ENCODE measurements around the gene TXNDC17. TPM values are rescaled to one million over a fixed set of nuclear protein-coding genes. Genes with fewer than 3 reads are reported as not detected.
"Not testable (repeated sequence)": the region's sequence is repeated elsewhere in the genome, so short reads cannot be mapped to it uniquely, and the experiment has no call there.

TXNDC17 gene
- total RNA-seq, 3 donors from 2014 or later = 52.2 to 115 (median 106) TPM

- no peaks in the 10 kb centered on the region for H3K9me3 ChIP-seq
- intact Hi-C loops (cut with DNase I, micrococcal nuclease) = no loop called here
- H3K4me3 ChIP-seq = no peak overlapping the region
- ATAC-seq = no peak
- DNase-seq = no peak
- no peak for TF ChIP-seq CTCF (IDR thresholded peaks at IDR 0.05)
- no peaks in the 10 kb centered on the region for H3K4me1 ChIP-seq (ENCODE audit: low read depth)
- H3K36me3 ChIP-seq (ENCODE audit: low read depth) = no peaks in the 10 kb centered on the region
These were observed 45.2 kb downstream of the TXNDC17 start for GRCh38 chr17:6686026-6686425.

- intact Hi-C loops (cut with DNase I, micrococcal nuclease) = no loop called here
- H3K36me3 ChIP-seq (ENCODE audit: low read depth) = no peaks in the 10 kb centered on the region
- no peak for DNase-seq
- no peak for ATAC-seq
- TF ChIP-seq CTCF (IDR thresholded peaks at IDR 0.05) = no peak
- no peak overlapping the region for H3K4me3 ChIP-seq
- H3K9me3 ChIP-seq = no peaks in the 10 kb centered on the region
- no peaks in the 10 kb centered on the region for H3K4me1 ChIP-seq (ENCODE audit: low read depth)
These were observed 48.1 kb downstream of the TXNDC17 start for GRCh38 chr17:6688944-6689343.

GRCh38 chr17:6690641-6691040 lies 49.8 kb downstream of the TXNDC17 start:
- no peak for ATAC-seq
- intact Hi-C loops (cut with DNase I, micrococcal nuclease) = no loop called here
- no peaks in the 10 kb centered on the region for H3K9me3 ChIP-seq
- H3K36me3 ChIP-seq (ENCODE audit: low read depth) = no peaks in the 10 kb centered on the region
- H3K4me3 ChIP-seq = no peak overlapping the region
- no peak for TF ChIP-seq CTCF (IDR thresholded peaks at IDR 0.05)
- no peaks in the 10 kb centered on the region for H3K4me1 ChIP-seq (ENCODE audit: low read depth)
- no peak for DNase-seq

- H3K9me3 ChIP-seq = no peaks in the 10 kb centered on the region
- H3K4me1 ChIP-seq (ENCODE audit: low read depth) = no peaks in the 10 kb centered on the region
- ATAC-seq (no peak), DNase-seq (no peak)
- H3K36me3 ChIP-seq (ENCODE audit: low read depth) = no peaks in the 10 kb centered on the region
- no peak overlapping the region for H3K4me3 ChIP-seq
- no peak for TF ChIP-seq CTCF (IDR thresholded peaks at IDR 0.05)
- intact Hi-C loops (cut with DNase I, micrococcal nuclease) = no loop called here
These were observed 50.7 kb downstream of the TXNDC17 start for GRCh38 chr17:6691546-6691945.

GRCh38 chr17:6691958-6692357 lies 51.1 kb downstream of the TXNDC17 start:
- intact Hi-C loops (cut with DNase I, micrococcal nuclease); H3K36me3 ChIP-seq (ENCODE audit: low read depth); H3K4me1 ChIP-seq (ENCODE audit: low read depth); H3K4me3 ChIP-seq; H3K9me3 ChIP-seq; ATAC-seq; DNase-seq: not testable (repeated sequence)

Small RNA genes within 50 kb of the gene (microRNA-seq; reads per million reads assigned to microRNA genes)
- gene MIR4520-1 = not detected
- gene MIR4520-2 = not detected

Other genes starting within 250 kb of the TXNDC17 start
- not detected for gene AIPL1, start 205.9 kb upstream of the TXNDC17 start, total RNA-seq
- gene PIMREG, start 196.6 kb upstream of the TXNDC17 start, total RNA-seq = 10 to 100 TPM in 1 of 3 donors, 1 to 10 TPM in 1, under 1 TPM in 1; 0.95 to 13.0 (median 3.2) TPM
- 10 to 100 TPM; 12.2 to 15.9 (median 15.6) TPM for gene PITPNM3, start 84.5 kb upstream of the TXNDC17 start, total RNA-seq
- gene KIAA0753, start 349 bp upstream of the TXNDC17 start, total RNA-seq = 10 to 100 TPM; 15.5 to 22.8 (median 18.6) TPM
- gene MED31, start 10.5 kb downstream of the TXNDC17 start, total RNA-seq = 10 to 100 TPM; 12.1 to 13.5 (median 12.6) TPM
- gene C17orf100, start 10.7 kb downstream of the TXNDC17 start, total RNA-seq = 1 to 10 TPM; 2.2 to 2.7 (median 2.3) TPM
- not detected for gene SLC13A5, start 72.3 kb downstream of the TXNDC17 start, total RNA-seq
- gene XAF1, start 115.0 kb downstream of the TXNDC17 start, total RNA-seq = 10 to 100 TPM; 15.7 to 37.4 (median 25.4) TPM
- under 1 TPM in 1 of 3 donors, not detected in 2; 0.16 TPM for gene FBXO39, start 135.2 kb downstream of the TXNDC17 start, total RNA-seq
- not detected for gene TEKT1, start 190.7 kb downstream of the TXNDC17 start, total RNA-seq

All from mucosa of descending colon (tissue), 3 donors.